ENCODE measurements around the gene NR5A2. TPM values are rescaled to one million over a fixed set of nuclear protein-coding genes. Genes with fewer than 3 reads are reported as not detected.

NR5A2 gene
- total and polyA plus RNA-seq, 2 donors (not counting 1 experiment from before 2014, with no cell fraction given): 0.01 TPM; not detected in 1

DNA sequence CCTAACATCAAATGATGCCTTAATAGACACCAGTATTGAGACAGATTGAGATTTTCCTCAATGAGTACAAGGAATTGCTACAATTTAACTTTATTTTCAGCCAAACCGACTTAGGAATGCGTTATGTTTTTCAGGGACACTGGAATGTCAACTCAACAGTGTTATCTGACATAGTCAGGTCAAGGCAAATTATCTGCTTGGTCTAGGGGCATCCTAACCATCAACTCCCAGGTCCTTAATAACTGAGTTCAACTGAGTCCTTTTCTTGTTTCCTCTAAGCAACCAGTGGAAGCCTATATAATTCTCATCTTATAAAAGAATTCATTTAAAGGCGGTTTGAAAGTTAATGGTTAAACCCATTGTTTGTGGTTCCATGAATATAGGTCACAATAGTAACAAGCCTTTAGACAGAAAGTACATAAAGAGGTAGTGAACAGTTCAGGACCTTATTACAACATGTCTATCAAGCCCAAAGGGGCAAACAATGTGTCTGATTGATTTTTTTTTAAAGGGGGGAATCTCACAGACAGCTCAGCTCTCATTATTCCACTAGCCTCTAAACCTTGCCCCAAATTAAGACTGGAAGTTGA, 32.3 kb upstream of the NR5A2 start:
- Histone ChIP-seq H3K36me3 (ENCODE audit: control insufficient read depth, insufficient read depth, low read length) (no peaks in the 10 kb centered on the region), H3K27ac (ENCODE audit: insufficient read depth, low read length) (no peak overlapping the region), H3K9me3 (ENCODE audit: control insufficient read depth, insufficient read depth, low read depth, low read length) (no peaks in the 10 kb centered on the region), H2AFZ (ENCODE audit: low read length) (no peak overlapping the region), H3K4me3 (replicated peaks in 1 of 4; ENCODE audit: control extremely low read depth in 1 of 4, insufficient read depth in 1 of 4, low read depth in 3 of 4, low read length in 4 of 4) (no peak overlapping the region), H3K4me1 (ENCODE audit: control insufficient read depth, extremely low read depth, insufficient read depth, low read length) (no peaks in the 10 kb centered on the region), H3K9ac (ENCODE audit: insufficient read depth, low read length) (no peak overlapping the region), H3K27me3 (ENCODE audit: control insufficient read depth, insufficient read depth, low read length) (no peaks in the 10 kb centered on the region), H3K79me2 (ENCODE audit: control insufficient read depth, insufficient read depth, low read length) (no peaks in the 10 kb centered on the region), H3K4me2 (ENCODE audit: extremely low read depth, insufficient read depth, low read length) (no peak overlapping the region), H4K20me1 (ENCODE audit: control insufficient read depth, extremely low read depth, insufficient read depth, low read length) (no peaks in the 10 kb centered on the region)
- TF ChIP-seq EZH2 (IDR thresholded peaks at IDR 0.05; ENCODE audit: low read length, missing control alignments): no peak
- TF ChIP-seq, protein P1, sequence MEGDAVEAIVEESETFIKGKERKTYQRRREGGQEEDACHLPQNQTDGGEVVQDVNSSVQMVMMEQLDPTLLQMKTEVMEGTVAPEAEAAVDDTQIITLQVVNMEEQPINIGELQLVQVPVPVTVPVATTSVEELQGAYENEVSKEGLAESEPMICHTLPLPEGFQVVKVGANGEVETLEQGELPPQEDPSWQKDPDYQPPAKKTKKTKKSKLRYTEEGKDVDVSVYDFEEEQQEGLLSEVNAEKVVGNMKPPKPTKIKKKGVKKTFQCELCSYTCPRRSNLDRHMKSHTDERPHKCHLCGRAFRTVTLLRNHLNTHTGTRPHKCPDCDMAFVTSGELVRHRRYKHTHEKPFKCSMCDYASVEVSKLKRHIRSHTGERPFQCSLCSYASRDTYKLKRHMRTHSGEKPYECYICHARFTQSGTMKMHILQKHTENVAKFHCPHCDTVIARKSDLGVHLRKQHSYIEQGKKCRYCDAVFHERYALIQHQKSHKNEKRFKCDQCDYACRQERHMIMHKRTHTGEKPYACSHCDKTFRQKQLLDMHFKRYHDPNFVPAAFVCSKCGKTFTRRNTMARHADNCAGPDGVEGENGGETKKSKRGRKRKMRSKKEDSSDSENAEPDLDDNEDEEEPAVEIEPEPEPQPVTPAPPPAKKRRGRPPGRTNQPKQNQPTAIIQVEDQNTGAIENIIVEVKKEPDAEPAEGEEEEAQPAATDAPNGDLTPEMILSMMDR (conservative IDR thresholded peaks at IDR 0.05 in 1 of 2, IDR thresholded peaks at IDR 0.05 in 1 of 2; ENCODE audit: low read depth in 1 of 2, low read length in 2 of 2): no peak
- DNase-seq (ENCODE audit: low read depth in 2 of 2): no peak

DNA sequence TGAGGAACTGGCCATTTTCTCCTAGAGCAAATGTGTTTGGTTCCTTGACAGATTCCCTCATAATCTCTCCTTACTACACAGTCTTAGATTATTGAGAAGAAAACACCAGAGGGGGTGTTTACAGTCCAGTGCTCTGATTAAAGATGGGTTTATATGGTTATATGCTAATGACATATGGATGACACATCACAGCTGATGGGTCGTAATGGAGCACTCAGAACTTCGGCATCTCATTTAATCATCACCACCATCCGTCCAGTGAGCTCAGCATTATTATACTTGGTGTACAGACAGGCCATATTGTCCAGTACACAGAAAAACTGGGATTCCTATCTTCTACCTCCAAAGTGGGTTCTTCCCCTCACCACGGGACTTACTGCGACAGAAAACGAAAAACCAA, 22.3 kb upstream of the NR5A2 start:
- no peaks in the 10 kb centered on the region for H3K4me1 ChIP-seq (ENCODE audit: control insufficient read depth, extremely low read depth, insufficient read depth, low read length)
- peak in 1 of 2 donors; percentile 16 for DNase-seq (ENCODE audit: low read depth in 2 of 2)
- no peaks in the 10 kb centered on the region for H3K9me3 ChIP-seq (ENCODE audit: control insufficient read depth, insufficient read depth, low read depth, low read length)
- H4K20me1 ChIP-seq (ENCODE audit: control insufficient read depth, extremely low read depth, insufficient read depth, low read length): no peaks in the 10 kb centered on the region
- no peak overlapping the region for H2AFZ ChIP-seq (ENCODE audit: low read length)
- H3K4me3 ChIP-seq (replicated peaks in 1 of 4; ENCODE audit: control extremely low read depth in 1 of 4, insufficient read depth in 1 of 4, low read depth in 3 of 4, low read length in 4 of 4): no peak overlapping the region
- no peak overlapping the region for H3K4me2 ChIP-seq (ENCODE audit: extremely low read depth, insufficient read depth, low read length)
- H3K79me2 ChIP-seq (ENCODE audit: control insufficient read depth, insufficient read depth, low read length): no peaks in the 10 kb centered on the region
- H3K36me3 ChIP-seq (ENCODE audit: control insufficient read depth, insufficient read depth, low read length): no peaks in the 10 kb centered on the region
- TF ChIP-seq, protein P1 (conservative IDR thresholded peaks at IDR 0.05 in 1 of 2, IDR thresholded peaks at IDR 0.05 in 1 of 2; ENCODE audit: low read depth in 1 of 2, low read length in 2 of 2): no peak
- TF ChIP-seq EZH2 (IDR thresholded peaks at IDR 0.05; ENCODE audit: low read length, missing control alignments): no peak
- H3K9ac ChIP-seq (ENCODE audit: insufficient read depth, low read length): no peak overlapping the region
- H3K27me3 ChIP-seq (ENCODE audit: control insufficient read depth, insufficient read depth, low read length): no peaks in the 10 kb centered on the region
- no peak overlapping the region for H3K27ac ChIP-seq (ENCODE audit: insufficient read depth, low read length)

DNA sequence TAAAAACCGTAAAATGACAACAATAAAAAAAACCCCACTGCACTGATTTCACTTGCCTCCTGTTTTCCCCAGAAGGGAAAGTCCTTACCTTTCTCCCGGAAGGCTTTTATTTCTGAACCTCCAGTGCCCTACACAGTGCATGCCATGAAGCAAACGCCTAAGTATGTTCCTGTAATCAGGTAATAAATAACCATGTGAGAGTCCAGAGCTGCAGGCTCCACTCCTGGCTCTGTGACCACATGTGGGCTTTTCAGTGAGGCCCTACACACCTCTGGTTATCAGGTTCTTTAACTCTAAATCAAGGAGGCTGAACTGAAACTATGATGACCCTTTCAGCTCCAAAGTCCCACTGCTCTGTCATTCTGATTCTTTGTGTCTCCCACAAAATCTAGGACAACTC, 20.8 kb upstream of the NR5A2 start:
- TF ChIP-seq EZH2 (IDR thresholded peaks at IDR 0.05; ENCODE audit: low read length, missing control alignments): no peak
- TF ChIP-seq, protein P1 (conservative IDR thresholded peaks at IDR 0.05 in 1 of 2, IDR thresholded peaks at IDR 0.05 in 1 of 2; ENCODE audit: low read depth in 1 of 2, low read length in 2 of 2): no peak
- no peak overlapping the region for H3K9ac ChIP-seq (ENCODE audit: insufficient read depth, low read length)
- no peak overlapping the region for H2AFZ ChIP-seq (ENCODE audit: low read length)
- H3K4me1 ChIP-seq (ENCODE audit: control insufficient read depth, extremely low read depth, insufficient read depth, low read length): no peaks in the 10 kb centered on the region
- H3K36me3 ChIP-seq (ENCODE audit: control insufficient read depth, insufficient read depth, low read length): no peaks in the 10 kb centered on the region
- H3K4me3 ChIP-seq (replicated peaks in 1 of 4; ENCODE audit: control extremely low read depth in 1 of 4, insufficient read depth in 1 of 4, low read depth in 3 of 4, low read length in 4 of 4): no peak overlapping the region
- no peaks in the 10 kb centered on the region for H3K9me3 ChIP-seq (ENCODE audit: control insufficient read depth, insufficient read depth, low read depth, low read length)
- no peaks in the 10 kb centered on the region for H3K79me2 ChIP-seq (ENCODE audit: control insufficient read depth, insufficient read depth, low read length)
- no peaks in the 10 kb centered on the region for H3K27me3 ChIP-seq (ENCODE audit: control insufficient read depth, insufficient read depth, low read length)
- H4K20me1 ChIP-seq (ENCODE audit: control insufficient read depth, extremely low read depth, insufficient read depth, low read length): no peaks in the 10 kb centered on the region
- H3K27ac ChIP-seq (ENCODE audit: insufficient read depth, low read length): no peak overlapping the region
- DNase-seq (ENCODE audit: low read depth in 2 of 2): no peak
- no peak overlapping the region for H3K4me2 ChIP-seq (ENCODE audit: extremely low read depth, insufficient read depth, low read length)

Data from fibroblast of lung (primary cell).